Measurements from ENCODE around the gene PODXL2. TPM values are rescaled to one million over a fixed set of nuclear protein-coding genes. Genes with fewer than 3 reads are reported as not detected.

The PODXL2 gene
- total RNA-seq, 2 donors from 2014 or later: 0.69 to 1.4 TPM

DNA sequence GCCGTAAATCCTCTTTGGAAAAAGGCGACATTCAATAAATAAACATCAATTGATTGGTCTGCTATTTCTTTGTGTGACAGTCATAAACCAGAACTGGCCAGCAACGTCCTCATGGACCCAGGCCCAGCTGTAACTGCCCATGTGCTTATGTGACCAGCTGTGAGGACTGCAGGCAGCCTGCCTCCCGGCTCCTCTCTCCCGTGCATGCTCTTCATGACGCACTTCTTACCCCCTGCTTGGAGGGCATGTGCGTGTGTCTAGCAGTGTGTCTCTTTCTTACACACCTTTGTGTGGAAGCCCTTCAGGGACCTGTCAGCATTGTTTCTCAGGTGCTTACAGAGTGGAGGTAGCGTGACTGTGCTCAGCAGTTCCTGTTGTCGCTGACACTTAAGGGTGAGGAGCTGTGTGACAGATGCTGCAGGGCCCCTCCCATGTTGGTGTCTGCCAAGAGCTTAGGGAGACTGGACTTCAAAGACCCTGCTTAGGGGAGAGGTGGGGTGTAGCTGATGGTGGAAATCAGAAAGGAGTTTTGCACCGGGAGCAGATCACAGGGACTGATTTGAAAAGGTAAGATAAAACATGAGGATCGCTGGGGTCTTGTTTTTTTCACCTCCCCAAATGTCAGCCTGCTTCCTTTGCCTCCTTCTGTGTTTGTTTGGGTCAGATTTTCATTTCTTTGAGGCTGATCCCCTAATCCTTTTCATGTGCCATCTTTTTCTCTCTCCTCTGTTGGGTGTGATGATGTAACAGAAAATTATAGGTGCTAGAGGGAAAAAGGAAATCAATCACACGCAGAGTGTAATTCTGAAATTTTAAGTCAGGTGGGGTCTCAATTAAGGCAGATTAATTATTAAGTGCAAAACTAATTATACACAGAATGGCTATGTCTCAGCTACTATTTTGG lies 2.1 kb downstream of the PODXL2 start:
- H3K4me1 Mint-ChIP-seq: peaks cover 11% of the 10 kb centered on the region
- H3K27ac Mint-ChIP-seq: no peak overlapping the region
- H3K36me3 Mint-ChIP-seq (ENCODE audit: low read depth): peaks cover 7% of the 10 kb centered on the region
- no peak for ATAC-seq (replicated peaks)
- H3K9me3 Mint-ChIP-seq: no peaks in the 10 kb centered on the region
- H3K27me3 Mint-ChIP-seq: peaks cover 20% of the 10 kb centered on the region
- H3K4me3 Mint-ChIP-seq: no peak overlapping the region

DNA sequence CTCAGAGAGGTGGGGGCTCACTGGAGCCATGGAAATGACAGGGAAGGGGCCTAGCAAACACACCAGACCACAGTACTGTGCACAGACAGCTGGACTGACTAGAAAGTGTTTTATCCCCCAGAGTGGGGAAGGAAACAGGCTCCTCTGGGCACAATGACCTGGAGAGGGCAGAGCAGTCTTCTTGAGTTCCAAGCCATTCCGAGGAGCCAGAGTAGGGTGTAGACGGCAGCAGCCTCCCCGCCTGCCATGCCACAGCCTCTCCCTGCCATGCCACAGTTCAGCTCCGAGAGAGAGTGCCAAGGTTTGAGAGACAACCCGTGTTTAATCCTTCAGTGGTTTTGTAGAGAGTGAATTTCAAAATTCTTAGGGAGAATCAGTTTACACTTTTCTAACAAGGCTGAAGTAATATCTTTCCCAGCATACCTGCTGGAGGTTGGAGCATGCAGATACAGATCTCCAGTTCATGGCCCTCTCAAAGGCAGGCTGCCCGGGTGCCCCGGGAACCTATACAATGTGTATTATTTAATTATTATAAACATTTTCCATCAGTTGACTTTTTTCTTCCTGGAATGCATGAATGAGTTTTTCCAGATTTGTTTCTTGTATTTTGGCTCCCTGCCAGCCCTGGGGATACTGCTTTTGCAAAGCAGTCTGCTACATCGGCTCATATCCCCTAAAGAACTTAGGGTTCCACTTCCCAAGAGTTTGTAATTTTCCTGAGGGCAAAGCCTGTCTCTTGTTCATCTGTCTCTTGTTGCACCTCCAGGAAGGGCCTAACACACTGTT lies 3.2 kb downstream of the PODXL2 start:
- Mint-ChIP-seq H3K9me3 (no peaks in the 10 kb centered on the region), H3K27ac (no peak overlapping the region), H3K4me1 (peaks cover 10% of the 10 kb centered on the region), H3K4me3 (no peak overlapping the region), H3K36me3 (ENCODE audit: low read depth) (peaks cover 7% of the 10 kb centered on the region), H3K27me3 (peaks cover 20% of the 10 kb centered on the region)
- no peak for ATAC-seq (replicated peaks)

DNA sequence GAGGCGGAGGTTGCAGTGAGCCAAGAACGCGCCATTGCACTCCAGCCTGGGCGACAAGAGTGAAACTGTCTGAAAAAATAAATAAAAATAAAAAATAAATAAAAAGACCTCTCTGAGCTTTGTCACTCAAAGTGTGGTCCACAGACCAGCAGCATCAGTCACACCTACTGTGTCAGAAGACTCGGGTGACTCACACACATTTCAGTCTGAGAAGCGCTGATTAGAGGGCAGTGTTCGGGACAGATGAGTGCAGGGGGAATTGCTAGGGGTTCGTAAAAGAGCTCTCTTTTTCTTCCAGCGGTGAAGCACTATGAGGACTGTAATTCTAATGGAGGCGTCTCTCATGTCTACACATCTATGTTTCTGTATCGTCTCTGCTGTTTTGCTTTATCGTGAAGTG lies 5.7 kb downstream of the PODXL2 start:
- peaks cover 13% of the 10 kb centered on the region for H3K27me3 Mint-ChIP-seq
- ATAC-seq (replicated peaks): no peak
- no peak overlapping the region for H3K4me3 Mint-ChIP-seq
- no peaks in the 10 kb centered on the region for H3K9me3 Mint-ChIP-seq
- H3K36me3 Mint-ChIP-seq (ENCODE audit: low read depth): peaks cover 6% of the 10 kb centered on the region
- peaks cover 16% of the 10 kb centered on the region for H3K4me1 Mint-ChIP-seq
- H3K27ac Mint-ChIP-seq: no peak overlapping the region

GRCh38 chr3:127637546-127637945 lies 8.6 kb downstream of the PODXL2 start:
- no peak overlapping the region for H3K4me3 Mint-ChIP-seq
- H3K36me3 Mint-ChIP-seq (ENCODE audit: low read depth): no peaks in the 10 kb centered on the region
- H3K27ac Mint-ChIP-seq: peak overlapping the region; percentile 47
- H3K4me1 Mint-ChIP-seq: peaks cover 9% of the 10 kb centered on the region
- H3K27me3 Mint-ChIP-seq: peaks cover 6% of the 10 kb centered on the region
- ATAC-seq (replicated peaks): peak; percentile 89
- no peaks in the 10 kb centered on the region for H3K9me3 Mint-ChIP-seq

DNA sequence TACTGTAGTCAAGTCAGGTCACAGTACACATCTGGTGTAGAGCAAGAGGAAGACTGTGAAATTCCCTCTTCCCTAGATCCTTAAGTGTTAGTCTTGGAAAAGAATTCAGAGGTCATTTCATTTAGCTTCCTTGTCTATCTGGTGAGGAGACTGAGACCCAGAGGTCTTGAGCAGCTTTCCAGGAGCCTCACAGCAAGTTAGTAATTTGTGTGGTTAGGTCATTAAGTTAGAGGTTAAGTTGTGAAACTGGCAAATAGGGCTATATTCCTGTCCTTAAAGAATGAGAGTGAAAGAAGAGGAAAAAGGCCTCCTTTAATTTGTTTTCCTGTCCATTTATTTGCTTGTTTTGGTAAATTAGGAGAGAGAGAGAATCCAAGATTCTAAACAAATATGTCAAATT lies 9.0 kb downstream of the PODXL2 start:
- Mint-ChIP-seq H3K27me3 (peaks cover 6% of the 10 kb centered on the region), H3K27ac (peak overlapping the region; percentile 47), H3K36me3 (ENCODE audit: low read depth) (no peaks in the 10 kb centered on the region), H3K4me3 (no peak overlapping the region), H3K4me1 (peaks cover 9% of the 10 kb centered on the region), H3K9me3 (no peaks in the 10 kb centered on the region)
- no peak for ATAC-seq (replicated peaks)

DNA sequence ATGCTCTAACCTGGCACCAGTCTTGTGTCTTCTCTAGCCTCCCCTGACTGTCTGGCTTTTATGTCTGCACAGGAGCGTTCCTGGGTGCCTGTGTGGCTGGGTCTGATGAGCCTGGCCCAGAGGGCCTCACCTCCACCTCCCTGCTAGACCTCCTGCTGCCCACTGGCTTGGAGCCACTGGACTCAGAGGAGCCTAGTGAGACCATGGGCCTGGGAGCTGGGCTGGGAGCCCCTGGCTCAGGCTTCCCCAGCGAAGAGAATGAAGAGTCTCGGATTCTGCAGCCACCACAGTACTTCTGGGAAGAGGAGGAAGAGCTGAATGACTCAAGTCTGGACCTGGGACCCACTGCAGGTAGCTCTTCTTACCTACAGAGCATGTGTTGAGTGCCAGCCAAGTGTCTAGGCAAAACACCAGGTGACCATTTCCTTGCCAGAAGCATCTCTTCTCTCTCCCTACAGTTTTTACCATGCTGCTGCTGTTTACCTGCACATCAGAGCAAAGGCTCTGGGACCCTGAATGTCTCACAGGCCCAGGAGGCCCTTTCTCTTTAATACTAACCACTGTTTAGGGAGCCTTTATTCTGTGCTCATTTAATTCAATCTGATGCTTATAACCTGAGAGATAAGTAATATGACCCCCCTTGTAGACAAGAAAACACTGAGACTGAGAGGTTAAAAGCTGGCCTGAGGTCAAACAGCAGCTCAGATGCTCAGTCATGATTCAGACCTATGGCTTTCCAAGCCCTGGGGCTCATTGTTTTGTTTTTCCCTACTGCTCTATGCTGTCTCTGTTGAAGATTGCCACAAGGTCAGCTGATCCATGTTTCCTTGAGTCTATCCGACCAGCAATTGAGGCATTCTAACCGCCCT lies 10.4 kb downstream of the PODXL2 start:
- Mint-ChIP-seq H3K27ac (no peak overlapping the region), H3K9me3 (no peaks in the 10 kb centered on the region), H3K4me1 (peaks cover 9% of the 10 kb centered on the region), H3K27me3 (peaks cover 6% of the 10 kb centered on the region), H3K36me3 (ENCODE audit: low read depth) (no peaks in the 10 kb centered on the region), H3K4me3 (no peak overlapping the region)
- no peak for ATAC-seq (replicated peaks)

GRCh38 chr3:127640042-127640355 lies 11.0 kb downstream of the PODXL2 start:
- ATAC-seq (replicated peaks): no peak
- no peak overlapping the region for H3K27ac Mint-ChIP-seq

DNA sequence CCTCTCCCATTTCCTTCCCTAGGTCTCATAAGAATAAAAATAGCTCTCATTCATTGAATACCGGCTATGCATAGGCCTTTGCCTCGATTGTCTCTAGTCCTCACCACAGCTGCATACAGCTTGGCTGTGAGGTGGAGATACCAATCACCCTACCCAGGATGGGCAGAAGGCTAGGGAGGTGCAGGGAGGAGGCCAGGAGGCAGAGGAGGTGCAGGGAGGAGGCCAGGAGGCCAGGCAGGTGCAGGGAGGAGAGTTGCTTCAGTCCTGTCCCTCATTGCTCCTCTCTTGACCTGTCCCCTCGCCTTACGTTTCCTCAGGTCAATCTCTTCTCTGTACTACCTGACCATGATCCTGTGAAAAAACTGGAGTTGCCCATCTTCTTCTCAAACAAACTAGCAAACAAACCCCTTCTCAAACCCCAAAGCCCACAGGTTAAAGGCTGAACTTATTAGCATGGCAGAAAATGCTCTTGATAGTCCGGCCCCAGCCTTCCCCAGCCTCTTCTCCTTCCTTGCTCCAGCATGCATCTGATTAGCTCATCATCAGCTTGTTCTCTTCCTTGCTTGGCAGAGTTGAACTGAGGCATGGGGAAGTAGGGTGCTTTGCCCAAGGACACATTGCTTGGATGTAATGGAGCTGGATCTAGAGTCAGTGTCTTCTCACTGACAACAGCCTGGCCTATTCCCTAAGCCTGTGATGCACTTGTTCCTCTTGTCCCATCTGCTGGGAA lies 15.8 kb downstream of the PODXL2 start:
- H3K27me3 Mint-ChIP-seq: no peaks in the 10 kb centered on the region
- H3K9me3 Mint-ChIP-seq: no peaks in the 10 kb centered on the region
- no peak overlapping the region for H3K4me3 Mint-ChIP-seq
- no peak overlapping the region for H3K27ac Mint-ChIP-seq
- no peak for ATAC-seq (replicated peaks)
- no peaks in the 10 kb centered on the region for H3K4me1 Mint-ChIP-seq
- H3K36me3 Mint-ChIP-seq (ENCODE audit: low read depth): no peaks in the 10 kb centered on the region

More at GRCh38 chr3:127640042-127640355, 11.0 kb downstream of the PODXL2 start:
- Mint-ChIP-seq H3K27me3 (peaks cover 3% of the 10 kb centered on the region), H3K36me3 (ENCODE audit: low read depth) (no peaks in the 10 kb centered on the region), H3K4me1 (peaks cover 9% of the 10 kb centered on the region), H3K9me3 (no peaks in the 10 kb centered on the region), H3K4me3 (no peak overlapping the region)

DNA sequence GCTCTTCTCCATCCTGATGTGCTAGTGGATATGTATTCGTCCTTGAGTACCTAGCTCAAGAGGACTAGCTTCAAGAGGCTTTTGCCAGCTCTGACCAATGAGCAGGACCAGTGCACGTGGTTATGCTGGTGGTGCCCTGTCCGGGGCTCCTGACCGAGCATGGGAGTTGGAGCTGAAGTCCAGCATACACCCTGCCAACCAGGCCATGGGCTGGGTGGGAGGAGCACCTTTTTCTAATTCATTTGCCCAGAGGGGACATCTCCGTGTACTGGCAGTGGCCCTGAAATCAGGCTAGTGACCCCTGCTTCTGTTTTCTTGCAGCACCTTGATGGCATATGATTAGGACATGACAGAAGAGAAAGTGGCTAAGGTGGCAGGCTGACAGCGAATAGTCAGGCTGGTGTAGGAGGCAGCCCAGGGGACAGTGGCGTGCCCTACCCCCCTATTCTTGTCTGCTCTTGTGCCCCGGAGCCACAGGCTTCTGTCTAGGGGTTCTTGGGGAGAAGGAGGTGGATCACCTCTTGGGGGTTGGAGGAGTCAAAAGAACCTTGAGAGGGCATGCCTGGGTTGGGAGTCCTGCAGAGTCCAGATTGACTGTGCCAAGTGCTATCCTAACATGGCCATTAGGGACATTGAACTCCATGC lies 16.5 kb downstream of the PODXL2 start:
- no peak overlapping the region for H3K4me3 Mint-ChIP-seq
- H3K36me3 Mint-ChIP-seq (ENCODE audit: low read depth): no peaks in the 10 kb centered on the region
- ATAC-seq (replicated peaks): no peak
- no peaks in the 10 kb centered on the region for H3K4me1 Mint-ChIP-seq
- no peak overlapping the region for H3K27ac Mint-ChIP-seq
- H3K9me3 Mint-ChIP-seq: no peaks in the 10 kb centered on the region
- no peaks in the 10 kb centered on the region for H3K27me3 Mint-ChIP-seq

- Mint-ChIP-seq H3K27ac (no peak overlapping the region), H3K4me1 (no peaks in the 10 kb centered on the region), H3K4me3 (no peak overlapping the region), H3K36me3 (ENCODE audit: low read depth) (no peaks in the 10 kb centered on the region), H3K9me3 (no peaks in the 10 kb centered on the region), H3K27me3 (no peaks in the 10 kb centered on the region)
- ATAC-seq (replicated peaks): no peak
These were observed 17.6 kb downstream of the PODXL2 start for GRCh38 chr3:127646501-127647046.

GRCh38 chr3:127647166-127647844 lies 18.3 kb downstream of the PODXL2 start:
- no peak overlapping the region for H3K27ac Mint-ChIP-seq

DNA sequence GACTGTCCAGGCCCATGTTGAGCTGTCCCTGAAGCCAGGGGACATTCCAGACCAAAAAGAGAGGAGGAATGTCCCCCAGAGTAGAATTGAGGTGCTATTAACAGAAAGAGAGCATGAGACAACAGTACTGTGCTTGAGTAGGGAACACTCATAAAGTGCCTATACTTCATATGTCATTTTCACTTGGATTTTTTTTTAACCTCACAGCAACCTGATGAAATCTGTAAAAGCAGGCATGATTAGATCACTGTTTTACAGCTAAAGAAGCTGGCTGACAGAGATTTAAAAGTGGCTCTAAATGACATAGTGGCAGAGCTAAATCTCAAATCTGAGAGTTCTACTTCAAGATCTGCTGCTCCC lies 18.8 kb downstream of the PODXL2 start:
- ATAC-seq (replicated peaks): no peak
- H3K27ac Mint-ChIP-seq: no peak overlapping the region
- H3K27me3 Mint-ChIP-seq: no peaks in the 10 kb centered on the region
- H3K4me1 Mint-ChIP-seq: no peaks in the 10 kb centered on the region
- no peaks in the 10 kb centered on the region for H3K36me3 Mint-ChIP-seq (ENCODE audit: low read depth)
- no peaks in the 10 kb centered on the region for H3K9me3 Mint-ChIP-seq
- H3K4me3 Mint-ChIP-seq: no peak overlapping the region

More at GRCh38 chr3:127647166-127647844, 18.3 kb downstream of the PODXL2 start:
- Mint-ChIP-seq H3K27me3 (no peaks in the 10 kb centered on the region), H3K4me3 (no peak overlapping the region), H3K4me1 (no peaks in the 10 kb centered on the region), H3K9me3 (no peaks in the 10 kb centered on the region), H3K36me3 (ENCODE audit: low read depth) (no peaks in the 10 kb centered on the region)
- no peak for ATAC-seq (replicated peaks)

DNA sequence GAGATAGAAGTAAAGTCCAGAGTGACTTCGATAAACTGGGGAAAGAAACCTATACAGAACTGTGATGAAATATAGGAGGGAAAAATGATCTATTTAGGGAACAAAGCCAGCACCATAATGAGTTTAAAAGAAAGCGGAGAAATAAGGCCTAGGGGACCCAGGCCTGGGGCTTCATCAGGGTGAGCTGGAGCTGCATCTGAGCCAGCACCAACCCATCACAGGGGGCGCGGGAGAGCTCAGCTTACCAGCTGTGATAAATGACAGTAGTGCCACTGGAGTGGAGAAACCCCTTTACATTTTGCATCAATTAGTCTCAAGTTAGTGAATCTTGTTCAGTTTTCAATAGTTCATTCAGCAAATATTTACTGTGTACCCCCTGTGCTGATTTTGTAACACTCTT lies 21.3 kb downstream of the PODXL2 start:
- ATAC-seq (replicated peaks): no peak
- H3K4me3 Mint-ChIP-seq: no peak overlapping the region
- H3K27me3 Mint-ChIP-seq: no peaks in the 10 kb centered on the region
- no peak overlapping the region for H3K27ac Mint-ChIP-seq
- H3K4me1 Mint-ChIP-seq: no peaks in the 10 kb centered on the region
- no peaks in the 10 kb centered on the region for H3K9me3 Mint-ChIP-seq
- no peaks in the 10 kb centered on the region for H3K36me3 Mint-ChIP-seq (ENCODE audit: low read depth)
